K562 (cell line): ENCODE measurements around the gene CITED1. TPM values are rescaled to one million over a fixed set of nuclear protein-coding genes. Genes with fewer than 3 reads are reported as not detected.

ENCODE experiments used
- ATAC-seq: fragments of 200-7000 bp; cut with Tn5 transposase; 3 replicates; pipeline ENCODE4 v1.9.1; 2020; ENCODE audit warnings: moderate library complexity
- BruUV-seq: library from RNA; stranded (reverse); fragments of 400-500 nt; replicated peaks from 2 replicates; lab custom pipeline; 2021; lab: Mats Ljungman, UMichigan
- CTCF ChIA-PET: fragments of 300-600 bp; formaldehyde crosslinking; extraction: SDS; loops from one replicate; lab custom pipeline; 2021; ENCODE audit warnings: low intra/inter-chr PET ratio; lab: Yijun Ruan, JAX
- POLR2A ChIA-PET: fragments of 300-600, 350-650 bp; sonication (Branson Sonifier 250); formaldehyde crosslinking; extraction: SDS; loops from one replicate; lab custom pipeline; 2021; ENCODE audit warnings: antibody characterized with exemption, inconsistent platforms; lab: Yijun Ruan, JAX
- DNase-seq, 4 experiments: peaks; one replicate each; pipeline versions ENCODE4 v3.0.0 to v3.0.0-alpha.2; 2011 to 2018; ENCODE audit warnings: low spot score in 3 of 4, mixed read lengths in 3 of 4; ENCODE audit errors: extremely low read depth in 1 of 4
- FAIRE-seq: peaks from 2 replicates; lab custom pipeline; 2011; peaks lifted over from hg19 to GRCh38; lab: Jason Lieb, UNC
- H2AFZ ChIP-seq: 2 replicates; pipeline ENCODE4 v1.6.0; 2011; ENCODE audit warnings: low read depth, low read length, control low read depth, inconsistent platforms
- H3K27ac ChIP-seq: fragments of 200-600 bp; 3 replicates; pipeline ENCODE4 v1.8.0; 2011; ENCODE audit warnings: low read depth, mild to moderate bottlenecking, control low read depth, inconsistent platforms, low read length, moderate library complexity, mixed read lengths; ENCODE audit errors: extremely low read depth
- H3K27me3 ChIP-seq, 2 experiments: fragments of 300-600 bp in 1 of 2; 2 replicates in 1 of 2; 3 replicates in 1 of 2; pipeline versions ENCODE4 v1.6.0 to v1.8.0; 2011; ENCODE audit warnings: inconsistent platforms in 2 of 2, low read length in 2 of 2, mild to moderate bottlenecking in 1 of 2, mixed read lengths in 1 of 2, moderate library complexity in 1 of 2; ENCODE audit not compliant: control insufficient read depth in 2 of 2, insufficient read depth in 2 of 2
- H3K36me3 ChIP-seq: fragments of 300-600 bp; 3 replicates; pipeline ENCODE4 v1.8.0; 2011; ENCODE audit warnings: mild to moderate bottlenecking, low read length, inconsistent platforms; ENCODE audit not compliant: control insufficient read depth, insufficient read depth
- H3K4me1 ChIP-seq, 2 experiments: fragments of 200-600 bp in 1 of 2; replicated peaks in 1 of 2; 2 replicates in 1 of 2; 3 replicates in 1 of 2; pipeline versions ENCODE4 v1.5.1 to v1.8.0; 2011; ENCODE audit warnings: inconsistent platforms in 2 of 2, low read length in 2 of 2, mild to moderate bottlenecking in 1 of 2, mixed read lengths in 1 of 2, moderate library complexity in 1 of 2; ENCODE audit not compliant: control insufficient read depth in 2 of 2, insufficient read depth in 2 of 2
- H3K4me2 ChIP-seq: 2 replicates; pipeline ENCODE4 v1.6.1; 2011; ENCODE audit warnings: low read length, control low read depth, inconsistent platforms, mixed read lengths; ENCODE audit not compliant: insufficient read depth
- H3K4me3 ChIP-seq: fragments of 200-600 bp; sonication (generic), shearing (Covaris generic); 2 replicates; pipeline ENCODE4 v1.5.1; 2016; ENCODE audit warnings: control low read depth, inconsistent platforms
- H3K79me2 ChIP-seq: fragments of 200-600 bp; 3 replicates; pipeline ENCODE4 v1.8.0; 2011; ENCODE audit warnings: low read length, inconsistent platforms; ENCODE audit not compliant: control insufficient read depth, insufficient read depth
- H3K9ac ChIP-seq, 2 experiments: 2 replicates each; pipeline versions ENCODE4 v1.6.0 to v1.6.1; 2011; ENCODE audit warnings: low read depth in 2 of 2, low read length in 2 of 2, control low read depth in 1 of 2, inconsistent platforms in 1 of 2, mild to moderate bottlenecking in 1 of 2, mixed read lengths in 1 of 2; ENCODE audit not compliant: insufficient read depth in 1 of 2
- H3K9me1 ChIP-seq: one replicate; pipeline ENCODE4 v1.6.0; 2011; ENCODE audit warnings: inconsistent platforms, mild to moderate bottlenecking, low read length, moderate library complexity; ENCODE audit not compliant: control insufficient read depth, insufficient read depth
- H3K9me3 ChIP-seq: replicated peaks from 2 replicates; pipeline ENCODE4 v1.5.1; 2011; ENCODE audit warnings: low read depth, low read length, inconsistent platforms; ENCODE audit not compliant: control insufficient read depth, insufficient read depth
- H4K20me1 ChIP-seq: replicated peaks from 2 replicates; pipeline ENCODE4 v1.6.1; 2011; ENCODE audit warnings: low read length, inconsistent platforms, mixed read lengths; ENCODE audit not compliant: control insufficient read depth, insufficient read depth
- HCFC1 ChIP-seq: IDR thresholded peaks from 2 replicates; pipeline ENCODE4 v1.6.1; 2012; ENCODE audit warnings: low read depth, low read length, improper control_type of control experiment
- JUN ChIP-seq, 2 experiments: sonication (generic) in 1 of 2; formaldehyde crosslinking in 1 of 2; IDR thresholded peaks; 2 replicates each; pipeline versions ENCODE4 v1.6.1 to v1.8.0; 2012 to 2022; ENCODE audit warnings: borderline replicate concordance in 2 of 2, mild to moderate bottlenecking in 2 of 2, improper control_type of control experiment in 1 of 2, low read depth in 1 of 2, low read length in 1 of 2, missing genetic modification reagents in 1 of 2
- MEF2A ChIP-seq: IDR thresholded peaks from 2 replicates; pipeline ENCODE4 v1.6.1; 2011; ENCODE audit warnings: low read depth, mild to moderate bottlenecking, low read length, moderate library complexity; ENCODE audit not compliant: control insufficient read depth
- ZNF165 ChIP-seq: fragments of 250-450 bp; sonication (Bioruptor Pico); IDR thresholded peaks from 2 replicates; pipeline ENCODE4 v1.4.0; 2020; ENCODE audit warnings: borderline replicate concordance
- ZNF175 ChIP-seq: fragments of 200-800 bp; sonication (Bioruptor generic); IDR thresholded peaks from 2 replicates; pipeline ENCODE4 v1.6.1; 2016; ENCODE audit warnings: low read depth, mild to moderate bottlenecking, missing genetic modification characterization, missing compliant biosample characterization
- WGBS: fragments of 100-300 bp; shearing (Covaris generic); methylation state at CpG from one replicate; pipeline ENCODE4 v1.1.6; 2016; ENCODE audit warnings: low coverage, mixed read lengths; ENCODE audit not compliant: insufficient coverage; ENCODE audit errors: missing lambda C conversion rate; 5-methylcytosine and 5-hydroxymethylcytosine counted together
- in situ Hi-C: fragments of 300-500 bp; cut with MboI; formaldehyde crosslinking; loops from 4 replicates; pipeline ENCODE4 v1.15.0; 2018; ENCODE audit warnings: inconsistent platforms, mixed read lengths
- intact Hi-C: fragments of 100-400 bp; cut with micrococcal nuclease; formaldehyde crosslinking; loops from 2 replicates; pipeline ENCODE4 v1.14.2; 2022
- polyA plus RNA-seq, 8 experiments: library from polyadenylated mRNA; depleted of rRNA in 4 of 8; stranded (reverse) in 5 of 8; unstranded in 3 of 8; fragments of >200 nt; fragmentation: Nextera tagmentation in 2 of 8; fragmentation: Illumina TruSeq in 1 of 8; extraction: Ambion mirVana in 2 of 8; extraction: Trizol in 1 of 8; gene quantifications; 2 replicates each; pipeline versions ENCODE4 v1.2.1 to v1.2.3, GENCODE V29; 2011 to 2014; ENCODE audit warnings: inconsistent platforms in 1 of 8, missing spikeins in 1 of 8
- total RNA-seq, 7 experiments: library from RNA; depleted of rRNA in 6 of 7; stranded (reverse); fragments of >200 nt in 6 of 7; fragmentation: Illumina TruSeq in 2 of 7; extraction: Trizol in 2 of 7; gene quantifications; 2 replicates each; pipeline versions ENCODE4 v1.2.1 to v1.2.3, GENCODE V29; 2011 to 2021; ENCODE audit warnings: low replicate concordance in 1 of 7
- TF ChIP-seq, protein P1 (sequence below): fragments of 450-650 bp; IDR thresholded peaks from 2 replicates; pipeline ENCODE4 v1.6.1; 2016; ENCODE audit warnings: mild to moderate bottlenecking, moderate library complexity

Gene CITED1
- total and polyA plus RNA-seq, 9 of the 15 experiments (the other 6 are each of a cell fraction or from before 2014, with no cell fraction given): 0.56 to 5.8 (median 4.2) TPM

DNA sequence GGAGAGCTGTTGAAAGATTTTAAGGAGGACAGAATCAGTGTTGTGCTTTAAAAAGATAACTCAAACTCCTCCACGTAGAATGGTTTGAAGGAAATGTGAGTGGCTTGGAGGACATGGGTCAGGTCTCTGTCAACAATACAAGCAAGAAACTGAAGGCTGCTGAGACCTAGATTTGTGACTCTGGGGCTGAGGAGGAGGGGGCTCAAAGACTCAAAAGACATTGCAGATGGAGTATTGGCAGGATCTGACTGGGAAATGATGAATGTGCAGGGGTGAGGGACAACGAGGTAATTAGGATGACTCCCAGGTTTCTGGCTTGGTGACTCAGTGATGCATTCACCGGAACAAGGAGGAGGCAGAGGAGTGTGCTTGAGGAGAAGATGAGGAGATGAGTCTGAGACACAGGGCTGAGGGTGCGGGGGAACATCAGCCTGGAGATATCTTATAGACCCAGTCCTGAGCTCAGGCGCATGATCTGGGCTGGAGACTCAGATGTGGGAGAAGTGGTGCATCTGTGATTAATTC lies 25.3 kb downstream of the CITED1 start (continued):
- TF ChIP-seq JUN (IDR thresholded peaks at IDR 0.05; ENCODE audit: borderline replicate concordance, low read depth, low read length): peak; percentile 60; the same call in 1 of the 2 replicates
- no peak for TF ChIP-seq JUN (CRISPR knock-in tag; IDR thresholded peaks at IDR 0.05; ENCODE audit: borderline replicate concordance)

DNA sequence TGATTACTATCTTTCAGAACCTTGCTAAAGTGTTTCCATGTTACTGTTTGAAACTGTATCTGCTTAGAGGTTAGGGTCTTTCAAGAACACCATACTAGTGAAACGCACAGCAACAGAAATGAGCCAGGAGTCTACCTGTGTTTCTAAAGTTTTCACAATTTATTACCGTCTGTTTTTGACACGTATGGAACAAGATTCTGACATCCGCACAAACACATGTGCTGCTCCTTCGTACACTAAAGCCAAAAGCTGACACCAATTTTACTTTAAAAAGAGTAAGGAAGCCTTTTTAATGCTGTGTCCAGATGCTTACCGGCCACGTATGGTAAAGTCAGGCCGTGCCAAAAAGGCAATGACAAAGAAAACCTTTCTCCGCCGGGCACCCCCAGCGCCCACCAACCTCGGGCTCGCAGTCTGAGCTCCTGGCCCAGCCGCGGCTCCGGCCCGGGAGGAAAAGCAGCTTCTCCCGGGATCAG lies 29.2 kb downstream of the CITED1 start:
- intact Hi-C loops: no loop called here
- H3K9ac ChIP-seq: peak overlapping the region; percentile 96 to 97
- DNase-seq (no peak), FAIRE-seq (no peak), ATAC-seq (no peak)
- in situ Hi-C loops: no loop called here
- WGBS: 2% methylated on average over 9 of the region's 18 CpGs
- ChIA-PET POLR2A (interaction anchor here (0.6 to 2.7 kb wide), 21 partner anchors 9 to 357 kb away, joined by 3 to 34 read pairs (median 4); partner anchors contain the start of genes ERCC6L and PIN4), CTCF (no interaction called here)
- H3K79me2 ChIP-seq: peaks cover 47% of the 10 kb centered on the region
- H4K20me1 ChIP-seq: peaks cover 10% of the 10 kb centered on the region; the same call in 1 of the 2 replicates
- H3K9me3 ChIP-seq: no peaks in the 10 kb centered on the region
- no peaks in the 10 kb centered on the region for H3K9me1 ChIP-seq
- TSS peak; percentile 53 for BruUV-seq
- H3K27me3 ChIP-seq: no peaks in the 10 kb centered on the region
- peak overlapping the region; percentile 99 for H3K4me3 ChIP-seq
- H3K4me2 ChIP-seq: peak overlapping the region; percentile 92
- H3K36me3 ChIP-seq: peaks cover 51% of the 10 kb centered on the region
- H2AFZ ChIP-seq: peak overlapping the region; percentile 97
- peaks cover 7 to 11% of the 10 kb centered on the region in 2 experiments; a peak in 4 of 5 replicates for H3K4me1 ChIP-seq
- H3K27ac ChIP-seq: peak overlapping the region; percentile 91
- no peak for TF ChIP-seq ZNF165 (CRISPR knock-in tag)
- no peak for TF ChIP-seq MEF2A
- TF ChIP-seq ZNF175: 0 out of 2 replicates have a peak, but pooled peaks have one; percentile 39
- TF ChIP-seq, protein P1, sequence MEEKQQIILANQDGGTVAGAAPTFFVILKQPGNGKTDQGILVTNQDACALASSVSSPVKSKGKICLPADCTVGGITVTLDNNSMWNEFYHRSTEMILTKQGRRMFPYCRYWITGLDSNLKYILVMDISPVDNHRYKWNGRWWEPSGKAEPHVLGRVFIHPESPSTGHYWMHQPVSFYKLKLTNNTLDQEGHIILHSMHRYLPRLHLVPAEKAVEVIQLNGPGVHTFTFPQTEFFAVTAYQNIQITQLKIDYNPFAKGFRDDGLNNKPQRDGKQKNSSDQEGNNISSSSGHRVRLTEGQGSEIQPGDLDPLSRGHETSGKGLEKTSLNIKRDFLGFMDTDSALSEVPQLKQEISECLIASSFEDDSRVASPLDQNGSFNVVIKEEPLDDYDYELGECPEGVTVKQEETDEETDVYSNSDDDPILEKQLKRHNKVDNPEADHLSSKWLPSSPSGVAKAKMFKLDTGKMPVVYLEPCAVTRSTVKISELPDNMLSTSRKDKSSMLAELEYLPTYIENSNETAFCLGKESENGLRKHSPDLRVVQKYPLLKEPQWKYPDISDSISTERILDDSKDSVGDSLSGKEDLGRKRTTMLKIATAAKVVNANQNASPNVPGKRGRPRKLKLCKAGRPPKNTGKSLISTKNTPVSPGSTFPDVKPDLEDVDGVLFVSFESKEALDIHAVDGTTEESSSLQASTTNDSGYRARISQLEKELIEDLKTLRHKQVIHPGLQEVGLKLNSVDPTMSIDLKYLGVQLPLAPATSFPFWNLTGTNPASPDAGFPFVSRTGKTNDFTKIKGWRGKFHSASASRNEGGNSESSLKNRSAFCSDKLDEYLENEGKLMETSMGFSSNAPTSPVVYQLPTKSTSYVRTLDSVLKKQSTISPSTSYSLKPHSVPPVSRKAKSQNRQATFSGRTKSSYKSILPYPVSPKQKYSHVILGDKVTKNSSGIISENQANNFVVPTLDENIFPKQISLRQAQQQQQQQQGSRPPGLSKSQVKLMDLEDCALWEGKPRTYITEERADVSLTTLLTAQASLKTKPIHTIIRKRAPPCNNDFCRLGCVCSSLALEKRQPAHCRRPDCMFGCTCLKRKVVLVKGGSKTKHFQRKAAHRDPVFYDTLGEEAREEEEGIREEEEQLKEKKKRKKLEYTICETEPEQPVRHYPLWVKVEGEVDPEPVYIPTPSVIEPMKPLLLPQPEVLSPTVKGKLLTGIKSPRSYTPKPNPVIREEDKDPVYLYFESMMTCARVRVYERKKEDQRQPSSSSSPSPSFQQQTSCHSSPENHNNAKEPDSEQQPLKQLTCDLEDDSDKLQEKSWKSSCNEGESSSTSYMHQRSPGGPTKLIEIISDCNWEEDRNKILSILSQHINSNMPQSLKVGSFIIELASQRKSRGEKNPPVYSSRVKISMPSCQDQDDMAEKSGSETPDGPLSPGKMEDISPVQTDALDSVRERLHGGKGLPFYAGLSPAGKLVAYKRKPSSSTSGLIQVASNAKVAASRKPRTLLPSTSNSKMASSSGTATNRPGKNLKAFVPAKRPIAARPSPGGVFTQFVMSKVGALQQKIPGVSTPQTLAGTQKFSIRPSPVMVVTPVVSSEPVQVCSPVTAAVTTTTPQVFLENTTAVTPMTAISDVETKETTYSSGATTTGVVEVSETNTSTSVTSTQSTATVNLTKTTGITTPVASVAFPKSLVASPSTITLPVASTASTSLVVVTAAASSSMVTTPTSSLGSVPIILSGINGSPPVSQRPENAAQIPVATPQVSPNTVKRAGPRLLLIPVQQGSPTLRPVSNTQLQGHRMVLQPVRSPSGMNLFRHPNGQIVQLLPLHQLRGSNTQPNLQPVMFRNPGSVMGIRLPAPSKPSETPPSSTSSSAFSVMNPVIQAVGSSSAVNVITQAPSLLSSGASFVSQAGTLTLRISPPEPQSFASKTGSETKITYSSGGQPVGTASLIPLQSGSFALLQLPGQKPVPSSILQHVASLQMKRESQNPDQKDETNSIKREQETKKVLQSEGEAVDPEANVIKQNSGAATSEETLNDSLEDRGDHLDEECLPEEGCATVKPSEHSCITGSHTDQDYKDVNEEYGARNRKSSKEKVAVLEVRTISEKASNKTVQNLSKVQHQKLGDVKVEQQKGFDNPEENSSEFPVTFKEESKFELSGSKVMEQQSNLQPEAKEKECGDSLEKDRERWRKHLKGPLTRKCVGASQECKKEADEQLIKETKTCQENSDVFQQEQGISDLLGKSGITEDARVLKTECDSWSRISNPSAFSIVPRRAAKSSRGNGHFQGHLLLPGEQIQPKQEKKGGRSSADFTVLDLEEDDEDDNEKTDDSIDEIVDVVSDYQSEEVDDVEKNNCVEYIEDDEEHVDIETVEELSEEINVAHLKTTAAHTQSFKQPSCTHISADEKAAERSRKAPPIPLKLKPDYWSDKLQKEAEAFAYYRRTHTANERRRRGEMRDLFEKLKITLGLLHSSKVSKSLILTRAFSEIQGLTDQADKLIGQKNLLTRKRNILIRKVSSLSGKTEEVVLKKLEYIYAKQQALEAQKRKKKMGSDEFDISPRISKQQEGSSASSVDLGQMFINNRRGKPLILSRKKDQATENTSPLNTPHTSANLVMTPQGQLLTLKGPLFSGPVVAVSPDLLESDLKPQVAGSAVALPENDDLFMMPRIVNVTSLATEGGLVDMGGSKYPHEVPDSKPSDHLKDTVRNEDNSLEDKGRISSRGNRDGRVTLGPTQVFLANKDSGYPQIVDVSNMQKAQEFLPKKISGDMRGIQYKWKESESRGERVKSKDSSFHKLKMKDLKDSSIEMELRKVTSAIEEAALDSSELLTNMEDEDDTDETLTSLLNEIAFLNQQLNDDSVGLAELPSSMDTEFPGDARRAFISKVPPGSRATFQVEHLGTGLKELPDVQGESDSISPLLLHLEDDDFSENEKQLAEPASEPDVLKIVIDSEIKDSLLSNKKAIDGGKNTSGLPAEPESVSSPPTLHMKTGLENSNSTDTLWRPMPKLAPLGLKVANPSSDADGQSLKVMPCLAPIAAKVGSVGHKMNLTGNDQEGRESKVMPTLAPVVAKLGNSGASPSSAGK: no peak
- no peak for TF ChIP-seq HCFC1
